GM19240 (cell line): ENCODE data around the gene TEX19.
"Not testable (repeated sequence)": the region's sequence is repeated elsewhere in the genome, so short reads cannot be mapped to it uniquely, and the experiment has no call there.

Source experiments
- DNase-seq: peaks from one replicate; pipeline ENCODE4 v3.0.0; 2011; ENCODE audit warnings: low spot score; ENCODE audit not compliant: insufficient read length

TEX19 gene

GRCh38 chr17:82374626-82375331 is 15.7 kb downstream of the TEX19 start:
- no peak for DNase-seq

DNA sequence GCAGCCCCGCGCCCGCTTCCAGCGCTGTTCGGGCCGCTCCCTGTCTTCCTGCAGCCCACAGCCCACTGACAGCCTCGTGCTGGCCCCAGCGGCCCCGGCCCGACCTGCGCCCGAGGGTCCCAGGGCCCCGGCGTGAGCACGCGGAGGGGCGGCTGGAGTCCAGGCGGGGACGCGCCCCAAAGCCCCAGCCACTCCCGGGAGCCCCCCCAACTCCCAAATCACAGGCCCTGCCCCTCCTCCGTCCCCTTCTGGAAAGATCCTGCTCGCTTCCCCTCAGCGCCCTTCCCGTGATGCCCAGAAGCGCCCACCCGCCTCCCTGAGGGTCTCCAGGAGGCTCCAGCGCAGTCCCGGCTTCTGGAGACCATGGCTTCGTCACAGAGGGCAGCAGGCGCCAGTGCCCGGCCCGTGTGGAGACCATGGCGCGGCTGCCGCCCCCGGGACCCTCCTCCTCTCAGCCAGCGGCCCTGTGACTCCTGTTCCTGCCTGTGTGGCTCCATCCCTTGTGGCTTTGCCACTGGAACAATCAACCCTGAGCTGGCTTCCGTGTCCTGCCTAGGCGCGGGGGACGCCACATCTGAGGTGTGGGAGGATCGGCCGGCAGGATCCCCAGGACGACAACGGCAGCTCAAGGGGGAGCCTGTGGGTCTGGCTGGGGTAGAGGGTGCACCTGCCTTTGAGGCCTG is 16.5 kb downstream of the TEX19 start:
- no peak for DNase-seq

DNA sequence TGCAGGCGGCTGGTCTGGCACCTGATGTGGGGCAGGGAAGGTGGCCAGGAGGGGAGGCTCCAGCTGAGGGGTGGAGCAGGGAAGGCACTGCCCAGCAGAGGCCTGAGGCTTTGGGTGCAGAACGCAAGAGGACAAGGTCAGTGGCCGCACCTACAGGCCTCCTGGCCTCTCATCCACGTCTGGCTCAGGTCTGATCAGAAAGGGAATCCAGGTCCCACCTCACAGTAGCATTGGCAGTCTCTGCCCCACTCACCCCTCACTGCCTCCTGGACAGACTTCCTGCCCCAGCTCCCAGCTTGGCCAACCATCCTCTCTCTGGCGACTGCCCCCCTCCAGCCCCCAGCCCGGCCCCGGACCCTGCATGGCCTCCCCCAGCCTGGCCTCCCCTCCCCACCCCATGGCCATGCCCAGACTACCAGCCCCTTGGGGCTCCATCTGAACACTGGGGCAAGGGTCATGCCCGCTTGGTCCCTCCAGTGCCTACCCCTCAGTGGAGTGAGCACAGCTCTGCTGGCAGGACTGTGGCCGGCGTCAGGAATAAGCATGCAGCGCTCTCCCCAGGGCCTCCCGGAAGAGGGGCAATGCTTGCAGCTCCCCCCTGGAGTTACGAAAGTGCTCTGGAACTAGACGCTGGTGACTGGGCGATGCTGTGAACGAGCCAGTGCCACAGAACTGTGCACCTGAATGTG is 17.1 kb downstream of the TEX19 start:
- no peak for DNase-seq

DNA sequence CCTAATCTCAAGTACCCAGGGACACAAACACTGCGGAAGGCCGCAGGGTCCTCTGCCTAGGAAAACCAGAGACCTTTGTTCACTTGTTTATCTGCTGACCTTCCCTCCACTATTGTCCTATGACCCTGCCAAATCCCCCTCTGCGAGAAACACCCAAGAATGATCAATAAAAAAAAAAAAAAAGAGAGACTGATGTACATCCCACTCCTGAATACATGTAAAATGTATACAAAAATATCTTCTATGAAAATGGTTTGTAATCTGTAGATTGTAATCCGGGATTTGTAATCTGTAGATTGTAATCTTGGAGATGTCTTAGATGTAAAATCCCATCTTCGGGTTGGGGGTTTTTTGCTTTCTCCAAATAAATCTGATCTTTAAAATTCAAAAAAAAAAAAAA is 18.2 kb downstream of the TEX19 start:
- not testable (repeated sequence) for DNase-seq

- DNase-seq, result no peak
These were observed 19.1 kb downstream of the TEX19 start for GRCh38 chr17:82377924-82378740.

- no peak for DNase-seq
These were observed 19.6 kb downstream of the TEX19 start for GRCh38 chr17:82378741-82379021.

- DNase-seq, result no peak
These were observed 22.0 kb downstream of the TEX19 start for GRCh38 chr17:82380860-82381702.

- not testable (repeated sequence) for DNase-seq
These were observed 22.6 kb downstream of the TEX19 start for GRCh38 chr17:82381703-82382009.

GRCh38 chr17:82382220-82382932 is 23.3 kb downstream of the TEX19 start:
- DNase-seq, result not testable (repeated sequence)

GRCh38 chr17:82382933-82383255 is 23.8 kb downstream of the TEX19 start:
- no peak for DNase-seq

GRCh38 chr17:82383411-82383810 is 24.4 kb downstream of the TEX19 start:
- no peak for DNase-seq

- no peak for DNase-seq
These were observed 25.1 kb downstream of the TEX19 start for GRCh38 chr17:82384051-82384729.

GRCh38 chr17:82384730-82385481 is 25.9 kb downstream of the TEX19 start:
- no peak for DNase-seq

DNA sequence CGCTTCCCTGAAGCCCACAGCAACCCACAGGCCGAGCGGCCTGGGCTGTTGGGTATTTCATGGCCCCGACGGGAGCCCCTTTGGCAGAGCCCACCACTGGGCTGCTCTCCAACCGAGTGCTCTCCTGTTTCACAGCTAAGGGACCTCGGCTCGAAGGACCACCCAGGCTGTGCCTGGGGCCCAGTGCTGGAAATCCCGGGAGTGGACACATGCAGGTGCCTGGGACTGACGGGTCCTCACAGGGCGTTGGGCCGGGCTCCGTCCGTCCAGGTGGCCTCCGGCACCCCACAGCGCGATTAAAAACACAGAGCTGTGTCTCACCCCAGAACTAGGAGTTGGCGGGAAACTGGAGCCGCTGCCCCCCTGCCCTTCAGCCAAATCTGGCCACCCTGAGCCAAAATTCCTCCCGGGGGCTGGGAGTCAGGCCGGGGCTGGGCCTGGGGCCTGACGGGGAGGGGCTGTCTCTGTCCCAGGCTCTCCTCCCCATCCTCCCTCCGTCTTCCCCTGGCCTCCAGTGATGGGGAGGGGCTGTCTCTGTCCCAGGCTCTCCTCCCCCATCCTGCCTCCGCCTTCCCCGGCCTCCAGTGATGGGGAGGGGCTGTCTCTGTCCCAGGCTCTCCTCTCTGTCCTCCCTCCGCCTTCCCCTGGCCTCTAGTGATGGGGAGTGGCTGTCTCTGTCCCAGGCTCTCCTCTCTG is 26.7 kb downstream of the TEX19 start:
- no peak for DNase-seq

GRCh38 chr17:82386255-82386831 is 27.3 kb downstream of the TEX19 start:
- no peak for DNase-seq

GRCh38 chr17:82386881-82387704 is 28.0 kb downstream of the TEX19 start:
- no peak for DNase-seq

DNA sequence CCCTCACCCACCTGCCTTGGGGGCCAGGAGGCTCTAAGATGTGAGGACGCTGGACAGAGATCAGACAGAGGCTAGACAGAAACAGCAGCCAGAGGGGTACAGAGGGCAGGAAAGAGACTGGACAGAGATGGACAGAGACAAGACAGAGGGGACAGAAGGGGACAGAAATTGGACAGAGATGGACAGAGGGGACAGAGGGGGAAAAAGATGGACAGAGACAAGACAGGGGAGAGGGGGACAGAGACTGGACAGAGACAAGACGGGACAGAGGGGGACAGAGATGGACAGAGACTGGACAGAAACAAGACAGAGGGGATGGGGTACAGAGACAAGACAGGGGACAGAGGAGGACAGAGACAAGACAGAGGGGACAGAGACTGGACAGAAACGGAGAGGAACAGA is 28.7 kb downstream of the TEX19 start:
- no peak for DNase-seq
